GM18873 (cell line): ENCODE results near the gene SP140.
"Not testable (repeated sequence)": the region's sequence is repeated elsewhere in the genome, so short reads cannot be mapped to it uniquely, and the experiment has no call there.

ENCODE experiments used
- ATAC-seq: cut with Tn5 transposase; IDR thresholded peaks from one replicate; pipeline ENCODE4 v1.9.1; 2021; ENCODE audit warnings: mild to moderate bottlenecking, moderate library complexity, moderate number of reproducible peaks; ENCODE audit not compliant: unreplicated experiment, low FRiP score

Gene SP140

DNA sequence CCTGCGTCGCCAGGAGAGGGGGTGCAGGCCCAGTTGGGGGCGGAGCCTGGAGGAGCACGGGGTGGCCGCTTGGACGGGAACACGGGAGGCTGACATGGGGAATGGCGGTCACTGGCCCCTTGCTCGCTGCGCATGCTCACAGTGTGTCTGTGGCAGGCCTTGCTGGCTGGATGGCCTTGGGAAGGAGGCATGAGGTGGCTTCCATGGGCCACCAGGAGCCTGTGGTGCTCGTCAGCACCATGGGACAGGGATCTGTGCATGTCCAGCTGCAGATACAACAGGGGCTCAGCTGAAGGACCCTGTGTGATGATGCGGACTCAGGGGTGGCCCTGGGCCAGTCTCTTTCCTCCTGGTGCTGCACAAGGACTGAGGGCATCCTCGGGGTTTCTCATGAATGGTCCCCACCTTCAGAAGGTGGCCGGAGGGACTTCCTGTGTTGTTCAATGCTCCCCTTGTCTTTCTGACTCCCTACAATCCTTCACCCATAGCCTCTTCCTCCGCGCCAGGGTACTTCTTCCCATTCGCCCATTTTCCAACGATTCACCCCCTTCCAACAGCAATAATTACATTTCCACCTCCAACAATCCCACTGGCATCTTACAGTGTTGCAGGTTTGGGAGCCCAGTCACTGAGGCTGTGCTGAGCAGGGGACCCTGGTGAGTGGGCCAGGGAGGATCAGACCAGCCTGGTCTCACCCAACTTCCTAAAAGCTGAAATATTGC is 98.0 kb downstream of the SP140 start:
- ATAC-seq: no peak

DNA sequence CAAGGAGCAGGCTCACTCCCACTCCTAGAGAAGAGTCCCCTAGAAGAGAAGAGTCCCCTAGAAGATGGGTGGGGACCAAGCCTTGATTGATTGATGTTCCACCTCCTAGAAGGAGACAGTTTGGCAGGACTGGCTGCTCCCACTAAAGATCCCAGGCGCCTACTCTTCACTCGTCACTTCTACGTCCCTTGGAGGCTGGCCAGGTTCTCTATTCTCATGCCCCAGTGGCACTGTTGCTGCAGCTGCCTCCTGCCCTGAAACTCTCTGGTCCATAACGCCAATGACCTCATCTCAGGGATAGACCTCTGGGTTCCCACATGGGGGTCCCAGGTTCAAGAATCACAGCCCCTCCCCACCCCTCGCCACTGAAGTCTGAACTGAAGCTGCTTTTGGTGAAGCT is 99.0 kb downstream of the SP140 start:
- no peak for ATAC-seq

DNA sequence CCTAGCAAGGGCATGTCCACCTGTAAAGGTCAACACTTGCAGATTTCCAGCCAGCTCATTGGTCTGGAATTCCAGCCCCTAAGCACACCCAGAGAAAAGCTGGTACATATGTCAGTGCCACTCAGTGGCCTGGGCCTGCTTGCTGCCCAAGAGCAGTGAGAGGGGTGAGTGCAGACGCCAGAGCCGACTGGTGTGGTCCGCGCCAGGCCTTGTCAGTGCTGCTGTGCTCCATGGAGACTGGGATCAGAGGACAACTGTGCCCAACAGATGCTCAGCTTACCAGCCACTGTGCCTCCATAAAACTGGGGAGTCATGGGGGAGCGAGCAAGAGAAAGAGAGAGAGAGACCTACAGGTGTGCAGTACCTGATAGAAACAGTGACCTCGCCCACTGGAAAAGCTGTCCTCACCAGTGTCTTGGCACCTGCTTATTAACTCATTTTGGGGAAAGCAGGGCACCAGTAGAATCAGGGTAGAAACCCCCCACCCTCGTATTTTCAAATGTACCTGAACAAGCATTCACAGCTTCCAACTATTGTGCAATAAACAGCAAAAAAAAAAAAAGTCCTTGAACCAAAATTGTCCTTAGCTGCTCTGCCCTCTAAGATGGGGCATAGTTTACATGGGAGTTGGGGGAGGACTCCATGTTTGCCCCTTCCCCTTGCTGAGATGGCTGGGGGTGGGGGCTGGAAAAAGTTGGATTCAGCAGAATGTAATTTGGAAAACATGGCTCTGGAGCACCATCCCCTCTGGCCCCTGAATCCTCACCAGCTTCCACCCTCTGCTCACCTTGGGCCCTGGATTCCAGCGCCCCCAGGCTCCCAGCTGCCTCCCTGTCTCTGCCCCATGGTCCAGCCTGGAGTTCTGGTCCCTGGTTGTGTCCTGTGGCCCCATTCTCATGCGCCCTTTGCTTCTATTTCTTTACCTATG is 100.0 kb downstream of the SP140 start:
- no peak for ATAC-seq

DNA sequence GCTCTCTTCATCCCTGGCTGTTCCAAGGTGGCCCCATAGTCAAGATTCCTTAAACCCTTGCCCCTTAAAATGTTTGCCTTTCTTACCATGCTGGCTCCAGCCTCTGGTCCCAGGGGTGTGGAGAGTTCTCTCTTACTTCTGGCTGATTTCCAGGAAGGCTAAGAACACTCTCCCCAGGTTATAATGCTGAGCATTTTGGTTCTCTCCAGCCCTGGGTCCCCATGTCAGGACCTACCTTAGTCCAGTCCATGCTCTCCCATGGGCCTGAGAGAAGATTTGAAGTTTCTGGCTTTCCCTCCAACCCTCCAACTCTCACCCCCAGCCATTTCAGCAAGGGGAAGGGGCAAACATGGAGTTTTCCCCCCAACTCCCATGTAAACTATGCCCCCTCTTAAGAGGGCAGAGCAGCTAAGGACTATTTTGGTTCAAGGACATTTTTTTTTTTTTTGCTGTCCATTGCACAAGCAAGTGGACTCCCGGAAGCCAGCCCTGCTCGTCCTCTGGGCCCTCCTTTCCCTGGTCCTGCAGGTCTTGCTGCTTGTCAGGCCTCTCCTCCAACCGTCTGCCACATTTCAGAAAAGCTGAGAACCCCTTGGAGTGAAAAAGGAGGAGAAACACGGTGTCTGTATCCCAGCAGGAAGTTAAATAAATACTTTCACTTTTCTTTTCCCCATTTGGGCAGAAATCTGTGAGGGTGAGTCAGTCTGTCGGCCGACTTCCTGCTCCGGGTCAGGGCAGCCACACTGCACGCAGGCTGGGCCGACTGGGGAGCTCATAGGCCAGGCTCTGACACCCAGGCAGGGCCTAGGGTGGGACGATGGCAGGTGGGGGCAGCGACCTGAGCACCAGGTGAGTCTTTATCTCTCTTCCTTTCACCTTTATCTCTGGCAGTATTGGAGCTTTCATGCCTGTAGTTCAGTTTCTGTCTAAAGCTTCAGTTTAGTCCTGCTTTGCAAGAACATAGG is 101.2 kb downstream of the SP140 start, which contains the start of gene SP140L:
SP140L (plus strand) TSS at position 741 of the 965 bp plus-strand sequence; CDS start at position 818, 77 bp downstream.
- ATAC-seq: peak; percentile 71

DNA sequence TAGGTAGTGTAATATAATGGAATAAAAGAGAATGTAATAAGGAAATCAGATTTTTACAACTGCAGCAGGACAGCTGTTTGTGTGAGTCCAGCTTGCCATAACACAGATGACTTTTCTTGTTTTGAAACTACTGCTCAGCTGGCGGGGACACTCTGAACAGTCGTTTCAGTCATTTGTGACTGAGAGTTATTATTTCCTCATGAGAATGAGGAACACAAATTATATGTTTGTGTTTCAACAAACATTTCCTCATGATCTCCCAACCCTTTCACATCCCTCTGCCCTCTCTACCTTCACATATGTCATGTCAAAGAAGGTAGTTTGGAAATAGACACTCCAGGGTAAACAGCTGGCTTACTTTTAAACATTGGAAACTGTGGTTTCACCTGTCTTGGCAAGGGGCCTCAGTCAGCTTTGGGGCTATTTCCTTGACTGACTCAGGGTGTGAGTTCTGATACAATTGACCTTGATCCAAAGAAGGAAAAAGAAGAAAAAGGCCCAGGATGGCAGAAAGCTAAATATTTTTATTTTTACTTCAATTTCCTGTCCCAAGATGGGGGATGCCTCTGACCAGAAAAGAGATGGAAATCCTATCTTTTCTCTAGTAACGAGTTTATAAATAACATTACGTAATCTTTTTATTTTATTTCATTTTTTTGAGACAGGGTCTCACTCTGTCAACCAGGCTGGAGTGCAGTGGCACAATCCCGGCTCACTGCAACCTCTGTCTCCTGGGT is 102.0 kb downstream of the SP140 start:
- ATAC-seq: peak; percentile 33

DNA sequence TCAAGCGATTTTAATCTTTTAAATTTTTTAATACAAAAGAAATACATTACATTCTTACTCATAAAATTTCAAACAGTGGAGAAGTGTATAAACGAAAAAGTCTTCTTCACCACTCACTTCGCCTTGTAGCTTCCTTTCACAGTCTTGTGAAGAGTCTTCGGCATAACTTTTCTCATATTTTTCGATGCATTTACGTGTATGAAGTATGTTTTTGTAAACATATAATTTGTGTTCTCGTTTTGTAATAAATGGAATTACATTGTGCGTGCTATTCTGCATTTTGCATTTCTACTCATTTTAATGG is 102.6 kb downstream of the SP140 start:
- ATAC-seq: no peak

DNA sequence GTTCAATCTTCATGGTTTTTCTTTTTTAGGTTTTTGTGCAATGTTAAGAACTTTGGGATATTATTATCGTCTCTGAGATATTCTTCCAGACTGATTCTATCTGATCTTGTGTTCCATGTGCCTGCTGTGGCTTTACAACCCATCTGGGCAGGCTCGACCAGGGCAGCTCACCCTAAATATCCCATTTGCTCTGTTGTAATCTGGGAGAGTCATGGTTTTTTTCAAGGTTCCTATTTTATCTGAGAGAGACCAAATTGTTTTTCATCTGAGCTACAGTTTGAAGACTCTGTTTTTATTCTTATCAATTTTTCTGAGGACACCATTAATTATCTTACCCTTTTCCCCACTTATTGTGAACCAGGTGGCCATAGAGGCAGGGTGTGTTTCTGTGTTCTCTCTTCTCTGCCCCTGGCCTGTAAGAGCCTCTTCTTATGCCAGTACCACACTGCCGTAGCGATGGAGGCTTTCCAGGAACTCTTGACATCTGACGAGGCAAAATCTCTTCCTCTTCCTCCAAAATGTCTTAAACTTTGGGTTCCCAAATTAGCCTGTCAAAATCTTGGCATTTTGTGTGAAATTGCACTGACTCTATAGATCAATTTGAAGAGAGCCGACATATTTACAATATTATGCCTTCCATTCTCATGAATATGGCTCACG is 104.5 kb downstream of the SP140 start:
- ATAC-seq: no peak

DNA sequence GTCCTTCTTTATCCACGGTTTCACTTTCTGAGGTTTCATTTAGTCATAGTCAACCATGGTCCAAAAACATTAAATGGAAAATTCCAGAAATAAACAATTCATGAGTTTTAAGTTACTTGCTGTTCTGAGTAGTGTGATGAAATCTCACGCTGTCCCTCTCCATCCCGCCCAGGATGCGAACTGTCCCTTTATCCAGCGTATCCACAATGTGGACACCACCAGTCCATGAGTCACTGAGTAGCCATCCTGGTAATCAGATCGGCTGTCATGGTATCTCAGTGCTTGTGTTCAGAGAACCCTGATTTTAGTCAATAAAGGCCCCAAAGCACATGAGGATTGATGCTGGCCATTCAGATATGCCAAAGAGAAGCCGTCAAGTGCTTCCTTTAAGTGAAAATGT is 105.2 kb downstream of the SP140 start:
- no peak for ATAC-seq

DNA sequence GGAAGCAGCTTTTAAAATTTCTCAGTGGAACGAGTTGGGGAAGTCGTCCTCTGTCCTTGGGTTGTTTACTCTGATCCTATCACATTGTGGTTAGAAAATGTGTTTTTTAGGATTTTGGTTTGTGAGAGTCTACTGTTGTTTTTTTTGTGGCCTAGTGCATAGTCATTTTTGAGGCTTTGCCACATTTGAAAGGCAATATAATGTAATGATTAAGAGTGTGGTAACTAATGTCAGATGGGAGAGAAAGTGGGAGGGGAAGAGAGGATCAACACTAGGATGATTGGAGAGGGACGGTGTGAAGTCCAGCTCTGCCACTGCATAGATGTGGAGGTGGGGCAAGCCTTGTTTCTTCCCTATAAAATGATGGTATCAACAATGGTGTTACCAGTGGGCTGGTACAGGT is 109.9 kb downstream of the SP140 start:
- no peak for ATAC-seq

DNA sequence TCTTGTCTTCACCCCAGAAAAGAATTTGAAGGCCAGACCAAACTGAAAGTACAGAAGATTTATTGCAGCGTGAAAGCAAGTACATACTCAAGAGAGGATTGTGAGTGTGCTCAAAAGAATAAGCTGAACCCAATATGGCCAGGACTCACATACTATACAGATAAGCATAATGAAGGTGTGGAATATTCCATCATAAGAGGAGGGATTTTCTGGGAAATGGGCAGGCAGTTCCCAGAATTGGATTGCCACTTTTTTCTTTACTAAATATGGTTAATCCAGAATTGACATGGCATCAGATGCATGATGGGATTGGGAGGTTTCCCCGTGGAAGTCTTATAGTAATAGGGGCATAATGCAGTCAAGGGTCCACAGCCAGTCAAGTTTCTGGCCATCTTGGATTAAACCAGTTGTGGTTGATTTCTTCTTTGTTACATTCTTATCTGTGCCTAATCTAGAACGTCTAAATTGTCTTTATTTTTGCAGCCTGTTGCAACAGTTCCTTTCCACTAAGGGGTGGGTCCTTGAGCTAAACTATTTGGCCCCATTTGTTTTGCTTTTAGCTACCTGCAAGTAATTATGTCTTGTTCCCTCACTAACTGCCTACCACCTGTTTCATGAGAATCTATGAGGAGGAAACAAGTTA is 110.4 kb downstream of the SP140 start:
- ATAC-seq: no peak

DNA sequence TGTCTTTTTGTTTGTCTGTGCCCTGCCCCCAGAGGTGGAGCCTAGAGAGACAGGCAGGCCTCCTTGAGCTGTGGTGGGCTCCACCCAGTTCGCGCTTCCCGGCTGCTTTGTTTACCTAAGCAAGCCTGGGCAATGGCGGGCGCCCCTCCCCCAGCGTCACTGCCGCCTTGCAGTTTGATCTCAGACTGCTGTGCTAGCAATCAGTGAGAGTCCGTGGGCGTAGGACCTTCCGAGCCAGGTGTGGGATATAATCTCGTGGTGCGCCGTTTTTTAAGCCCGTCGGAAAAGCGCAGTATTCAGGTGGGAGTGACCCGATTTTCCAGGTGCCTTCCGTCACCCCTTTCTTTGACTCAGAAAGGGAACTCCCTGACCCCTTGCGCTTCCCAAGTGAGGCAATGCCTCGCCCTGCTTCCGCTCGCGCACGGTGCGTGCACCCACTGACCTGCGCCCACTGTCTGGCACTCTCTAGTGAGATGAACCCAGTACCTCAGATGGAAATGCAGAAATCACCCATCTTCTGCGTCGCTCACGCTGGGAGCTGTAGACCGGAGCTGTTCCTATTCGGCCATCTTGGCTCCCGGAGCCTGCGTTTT is 116.5 kb downstream of the SP140 start:
- ATAC-seq: not testable (repeated sequence)

DNA sequence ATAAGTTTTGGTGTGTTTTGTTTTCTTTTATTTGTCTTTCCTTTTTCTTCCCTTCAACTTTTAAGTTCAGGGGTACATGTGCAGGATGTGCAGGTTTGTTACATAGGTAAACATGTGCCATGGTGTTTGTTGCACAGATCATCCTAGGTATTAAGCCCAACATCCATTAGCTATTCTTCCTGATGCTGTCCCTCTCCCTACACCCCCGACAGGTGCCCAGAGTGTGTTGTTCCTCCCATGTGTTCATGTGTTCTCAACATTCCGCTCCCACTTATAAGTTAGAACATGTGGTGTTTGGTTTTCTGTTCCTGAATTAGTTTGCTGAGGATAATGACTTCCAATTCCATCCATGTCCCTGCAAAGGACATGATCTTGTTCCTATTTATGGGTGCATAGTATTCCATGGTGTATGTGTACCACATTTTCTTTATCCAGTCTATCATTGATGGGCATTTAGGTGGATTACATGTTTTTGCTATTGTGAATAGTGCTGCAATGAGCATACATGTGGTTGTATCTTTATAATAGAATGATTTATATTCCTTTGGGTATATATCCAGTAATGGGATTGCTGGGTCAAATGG is 117.6 kb downstream of the SP140 start:
- ATAC-seq: not testable (repeated sequence)

DNA sequence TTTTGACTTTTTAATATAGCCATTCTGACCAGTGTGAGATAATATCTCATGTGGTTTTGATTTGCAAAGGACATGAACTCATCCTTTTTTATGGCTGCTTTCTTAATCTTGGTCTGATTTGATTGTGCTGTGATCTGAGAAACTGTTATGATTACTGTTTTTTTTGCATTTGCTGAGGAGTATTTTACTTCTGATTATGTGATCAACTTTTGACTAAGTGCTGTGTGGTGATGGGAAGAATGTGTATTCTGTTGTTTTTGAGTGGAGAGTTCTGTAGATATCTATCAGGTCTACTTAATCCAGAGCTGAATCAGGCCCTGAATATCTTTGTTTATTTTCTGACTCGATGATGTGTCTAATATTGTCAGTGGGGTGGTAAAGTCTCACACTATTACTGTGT is 118.2 kb downstream of the SP140 start:
- ATAC-seq: no peak

DNA sequence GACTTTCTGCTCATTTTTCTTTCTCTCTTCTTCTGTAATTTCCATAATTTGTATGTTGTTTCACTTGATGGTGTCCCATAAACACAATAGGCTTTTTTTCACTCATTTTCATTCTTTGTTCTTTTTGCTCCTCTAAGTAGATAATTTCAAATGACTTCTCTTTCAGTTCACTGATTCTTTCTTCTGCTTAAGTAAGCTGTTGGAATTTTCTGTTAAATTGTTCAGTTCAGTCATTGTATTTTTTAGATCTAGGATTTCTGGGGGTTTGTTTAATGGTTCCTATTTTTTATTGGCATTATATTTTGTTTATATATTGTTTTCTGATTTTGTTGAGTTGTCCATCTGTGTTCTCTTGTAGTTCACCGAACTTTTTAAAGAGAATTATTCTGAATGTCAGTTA is 120.9 kb downstream of the SP140 start:
- no peak for ATAC-seq

DNA sequence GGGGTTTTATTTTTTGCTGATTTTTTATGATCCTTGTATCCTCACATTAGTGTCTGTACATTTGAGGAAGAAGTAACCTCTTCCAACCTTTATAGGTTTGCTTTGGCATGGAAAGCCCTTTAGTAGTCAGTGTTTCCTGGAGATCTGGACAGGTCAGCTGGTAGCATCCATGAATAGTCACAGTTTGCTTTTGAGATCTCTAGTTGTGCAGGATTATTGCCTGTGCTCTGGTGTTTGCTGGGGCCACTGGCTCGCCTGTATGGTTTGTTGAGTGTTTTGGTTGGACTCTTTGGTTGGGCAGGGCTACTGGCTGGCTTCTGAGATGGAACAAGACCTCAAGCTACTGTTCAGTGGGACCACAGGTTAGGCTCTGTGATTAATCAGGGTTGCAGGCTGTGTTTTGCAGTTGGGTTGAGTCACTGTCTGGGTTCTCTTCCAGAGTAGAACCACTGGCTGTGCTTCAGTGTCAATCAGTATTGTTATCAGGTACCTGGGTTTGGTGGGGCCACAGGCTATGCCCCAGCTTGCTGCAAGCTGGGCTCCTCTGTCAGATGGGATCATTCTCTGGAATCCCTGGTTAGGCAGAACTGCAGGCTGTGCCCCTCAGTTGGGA is 121.5 kb downstream of the SP140 start:
- no peak for ATAC-seq

DNA sequence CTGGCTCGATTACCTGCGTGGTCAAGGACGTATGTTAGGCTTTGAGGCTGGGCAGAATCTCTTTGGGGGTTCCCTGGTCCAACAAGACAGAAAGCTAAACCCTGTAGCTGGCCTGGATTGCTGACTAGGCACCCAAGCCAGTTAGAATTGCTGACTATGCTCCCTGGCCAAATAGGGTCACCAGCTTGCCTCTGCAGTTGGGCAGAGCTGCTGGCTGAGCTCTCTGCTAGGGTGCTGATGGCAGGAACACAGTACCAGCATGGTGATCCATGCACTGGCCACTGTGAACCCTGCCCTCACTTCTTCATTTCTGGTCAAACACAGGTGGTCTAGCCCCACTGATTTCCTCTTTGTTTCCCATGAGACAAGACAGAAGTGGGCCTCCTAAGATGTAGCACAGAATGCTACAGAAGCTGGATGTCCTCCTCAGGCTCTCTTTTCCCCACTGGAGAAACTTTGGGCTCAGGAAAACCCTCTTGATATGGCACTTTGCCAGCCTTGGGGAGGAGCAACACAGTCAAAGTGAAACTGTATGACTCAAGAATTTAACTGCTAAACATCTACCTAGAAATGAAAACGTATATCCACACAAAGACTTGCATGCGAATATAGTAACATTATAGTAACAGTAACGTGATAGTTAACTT is 122.2 kb downstream of the SP140 start:
- no peak for ATAC-seq

DNA sequence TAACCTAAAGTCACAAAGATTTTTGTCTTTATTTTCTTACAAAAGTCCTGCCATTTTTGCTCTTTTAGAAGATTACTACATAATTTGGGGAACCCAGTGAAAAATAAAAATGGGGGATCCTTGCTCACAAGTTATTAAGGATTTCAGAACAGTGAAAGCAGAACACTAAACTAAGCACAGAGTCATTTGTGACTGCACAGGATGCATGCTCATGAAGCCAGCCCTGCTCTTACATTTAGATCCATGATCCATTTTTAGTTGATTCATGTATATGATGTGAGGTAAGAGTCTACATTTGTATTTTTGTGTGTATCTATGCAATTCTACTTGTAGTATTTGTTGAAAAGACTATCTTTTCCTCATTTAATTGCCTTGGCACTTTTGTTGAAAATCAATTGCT is 123.3 kb downstream of the SP140 start:
- no peak for ATAC-seq
